Activated CD4-positive, alpha-beta T cell treated with anti-CD3 and anti-CD28 coated beads, Interleukin-2, amount 50 U/mL, for 24 hours (primary cell): ENCODE measurements around the gene BMP2.

ENCODE experiments used
- DNase-seq, 2 donors: peaks; one replicate each; pipeline ENCODE4 v3.0.0-alpha.2; 2020; ENCODE audit warnings: low read depth in 1 of 2, low spot score in 1 of 2

BMP2 gene

GRCh38 chr20:6767126-6767535 lies 355 bp upstream of the BMP2 start:
- no peak for DNase-seq

DNA sequence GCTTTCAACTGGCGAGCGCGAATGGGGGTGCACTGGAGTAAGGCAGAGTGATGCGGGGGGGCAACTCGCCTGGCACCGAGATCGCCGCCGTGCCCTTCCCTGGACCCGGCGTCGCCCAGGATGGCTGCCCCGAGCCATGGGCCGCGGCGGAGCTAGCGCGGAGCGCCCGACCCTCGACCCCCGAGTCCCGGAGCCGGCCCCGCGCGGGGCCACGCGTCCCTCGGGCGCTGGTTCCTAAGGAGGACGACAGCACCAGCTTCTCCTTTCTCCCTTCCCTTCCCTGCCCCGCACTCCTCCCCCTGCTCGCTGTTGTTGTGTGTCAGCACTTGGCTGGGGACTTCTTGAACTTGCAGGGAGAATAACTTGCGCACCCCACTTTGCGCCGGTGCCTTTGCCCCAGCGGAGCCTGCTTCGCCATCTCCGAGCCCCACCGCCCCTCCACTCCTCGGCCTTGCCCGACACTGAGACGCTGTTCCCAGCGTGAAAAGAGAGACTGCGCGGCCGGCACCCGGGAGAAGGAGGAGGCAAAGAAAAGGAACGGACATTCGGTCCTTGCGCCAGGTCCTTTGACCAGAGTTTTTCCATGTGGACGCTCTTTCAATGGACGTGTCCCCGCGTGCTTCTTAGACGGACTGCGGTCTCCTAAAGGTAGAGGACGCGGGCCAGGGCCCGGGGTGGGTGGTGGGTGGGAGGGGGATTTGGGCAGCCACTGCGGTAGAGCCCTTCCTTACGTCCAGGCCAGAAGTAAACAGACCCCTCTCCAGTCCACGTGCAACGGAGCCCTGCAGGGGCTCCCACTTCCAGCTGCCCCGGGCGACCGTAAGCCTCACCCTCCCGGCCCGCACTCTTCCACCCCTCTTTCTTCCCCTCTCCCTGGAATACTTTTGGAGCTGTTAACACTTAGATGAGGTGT lies 998 bp downstream of the BMP2 start:
- DNase-seq: no peak

GRCh38 chr20:6769903-6770785 lies 2.7 kb downstream of the BMP2 start:
- no peak for DNase-seq

GRCh38 chr20:6770786-6771100 lies 3.3 kb downstream of the BMP2 start:
- no peak for DNase-seq

GRCh38 chr20:6780433-6781190 lies 13.1 kb downstream of the BMP2 start:
- no peak for DNase-seq

GRCh38 chr20:6783752-6784151 lies 16.3 kb downstream of the BMP2 start:
- DNase-seq: no peak

- DNase-seq: no peak
Observed at GRCh38 chr20:6784210-6784631, 16.7 kb downstream of the BMP2 start.

GRCh38 chr20:6784767-6785166 lies 17.3 kb downstream of the BMP2 start:
- DNase-seq: no peak

DNA sequence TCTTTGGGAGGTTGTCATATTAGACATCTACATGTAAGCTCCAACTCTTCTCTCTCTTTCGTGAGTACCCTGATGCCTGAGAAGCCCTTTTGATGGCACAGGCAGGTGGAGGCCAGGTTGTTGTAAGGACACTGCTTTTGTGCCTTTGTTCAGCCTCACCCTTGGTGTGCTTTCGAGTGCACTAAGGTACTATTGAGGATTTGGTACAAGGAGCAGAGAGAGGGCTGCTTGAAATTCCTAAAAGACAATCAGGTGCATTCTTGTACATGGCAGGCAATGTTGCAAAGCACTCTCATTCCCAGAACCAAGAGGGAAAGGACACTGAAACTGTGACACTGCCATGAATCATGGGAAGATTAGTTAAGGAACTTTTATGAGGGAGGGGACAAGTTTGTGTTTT lies 19.1 kb downstream of the BMP2 start:
- no peak for DNase-seq

DNA sequence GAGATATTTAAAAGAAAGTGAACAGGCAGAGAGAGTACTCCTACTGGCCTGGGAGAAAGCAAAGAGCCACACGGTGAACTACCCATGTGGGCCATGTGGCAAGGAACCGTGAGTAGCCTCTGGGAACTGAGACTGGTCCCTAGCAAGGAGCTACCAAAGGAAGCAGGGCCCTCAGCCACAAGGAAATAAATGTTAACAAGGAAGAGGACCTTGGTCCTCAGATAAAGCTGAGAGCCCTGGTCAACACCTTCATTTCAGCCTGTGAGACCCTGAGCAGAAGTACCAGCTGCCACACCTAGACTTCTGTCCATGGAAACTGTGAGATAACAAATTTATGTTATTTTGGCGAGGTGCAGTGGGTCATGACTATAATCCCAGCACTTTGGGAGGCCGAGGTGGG lies 25.3 kb downstream of the BMP2 start:
- no peak for DNase-seq

DNA sequence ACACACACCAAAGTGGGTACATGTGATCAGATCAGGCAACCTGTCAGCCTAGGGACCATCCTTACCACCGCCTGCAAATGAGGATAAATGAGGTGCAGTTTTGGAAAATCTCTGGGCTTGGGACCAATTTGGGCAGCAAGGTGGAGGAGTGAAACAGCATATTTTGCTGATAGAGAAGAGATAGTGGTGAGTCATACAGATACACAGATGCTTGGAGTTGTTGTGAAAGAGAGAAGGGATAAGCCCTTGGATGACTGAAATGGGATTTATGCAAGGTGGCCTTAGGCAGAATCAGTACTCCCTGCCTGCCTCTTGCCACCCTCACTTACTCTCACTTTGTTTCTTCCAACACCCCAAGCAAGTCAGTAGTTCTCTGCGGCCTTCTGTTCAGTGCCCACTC lies 34.7 kb downstream of the BMP2 start:
- no peak for DNase-seq

DNA sequence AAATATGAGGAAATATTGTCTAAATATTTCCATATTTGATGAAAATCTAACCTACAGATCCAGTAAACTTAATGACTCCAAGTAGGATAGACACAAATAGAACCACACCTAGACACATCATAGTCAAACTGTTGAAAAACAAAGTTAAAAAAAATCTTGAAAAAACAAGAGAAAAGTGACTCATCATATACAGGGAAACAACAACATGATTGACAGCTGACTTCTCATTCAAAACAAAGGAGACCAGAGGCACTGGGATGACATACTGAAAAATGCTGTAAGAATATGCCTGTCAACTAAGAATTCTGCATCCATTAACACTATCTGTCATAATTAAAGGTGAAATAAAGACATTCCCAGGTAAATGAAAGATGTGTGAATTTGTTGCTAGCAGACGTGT lies 38.8 kb downstream of the BMP2 start:
- no peak for DNase-seq

GRCh38 chr20:6811262-6812035 lies 44.0 kb downstream of the BMP2 start:
- no peak for DNase-seq

DNA sequence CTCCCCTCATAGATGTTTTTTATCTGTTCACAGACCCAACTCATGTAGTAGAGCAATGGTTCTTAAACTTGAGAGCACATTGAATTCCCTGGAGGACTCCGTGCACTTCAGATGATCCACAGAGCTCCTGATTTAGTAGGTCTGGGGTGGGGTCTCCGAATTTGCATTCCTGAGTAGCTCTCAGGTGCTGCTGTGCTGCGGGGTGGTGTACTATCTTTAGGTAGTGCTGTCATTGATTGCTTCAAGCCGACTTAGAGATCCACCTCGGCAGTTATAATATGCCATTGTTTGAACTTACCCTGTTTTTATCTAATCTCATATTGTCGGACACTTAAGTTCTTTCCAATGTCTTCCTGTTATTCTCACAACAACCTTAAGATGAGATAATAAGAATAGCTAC lies 45.0 kb downstream of the BMP2 start:
- no peak for DNase-seq

GRCh38 chr20:6814945-6815344 lies 47.5 kb downstream of the BMP2 start:
- DNase-seq: no peak

DNA sequence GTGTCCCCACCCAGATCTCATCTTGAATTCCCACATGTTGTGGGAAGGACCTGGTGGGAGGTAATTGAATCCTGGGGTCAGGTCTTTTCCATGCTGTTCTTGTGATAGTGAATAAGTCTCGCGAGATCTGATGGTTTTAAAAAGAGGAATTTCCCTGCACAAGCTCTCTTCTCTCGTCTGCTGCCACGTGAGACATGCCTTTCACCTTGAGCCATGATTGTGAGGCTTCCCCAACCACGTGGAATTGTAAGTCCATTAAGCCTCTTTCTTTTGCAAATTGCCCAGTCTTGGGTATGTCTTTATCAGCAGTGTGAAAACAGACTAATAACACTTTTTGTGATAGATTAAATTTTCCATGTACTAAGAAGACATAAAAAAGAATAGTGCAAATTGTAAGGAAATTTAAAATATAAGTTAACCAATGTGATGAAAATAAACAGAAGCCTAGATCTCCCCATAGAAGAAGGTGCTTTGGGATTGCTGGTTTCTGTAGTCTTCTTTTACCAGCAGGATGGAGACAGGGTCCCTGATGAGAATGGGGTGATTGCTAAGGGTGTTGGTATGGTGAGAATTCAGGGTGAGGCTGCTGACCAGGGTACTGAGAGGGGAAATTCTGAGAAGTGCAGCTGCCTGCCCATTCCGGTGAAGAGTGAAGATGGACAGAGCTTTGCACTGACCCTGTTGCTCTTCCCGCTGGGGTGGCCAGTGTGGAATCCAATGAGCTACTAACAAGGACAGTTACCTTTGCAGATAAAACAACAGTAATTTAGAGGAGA lies 50.7 kb downstream of the BMP2 start:
- no peak for DNase-seq

DNA sequence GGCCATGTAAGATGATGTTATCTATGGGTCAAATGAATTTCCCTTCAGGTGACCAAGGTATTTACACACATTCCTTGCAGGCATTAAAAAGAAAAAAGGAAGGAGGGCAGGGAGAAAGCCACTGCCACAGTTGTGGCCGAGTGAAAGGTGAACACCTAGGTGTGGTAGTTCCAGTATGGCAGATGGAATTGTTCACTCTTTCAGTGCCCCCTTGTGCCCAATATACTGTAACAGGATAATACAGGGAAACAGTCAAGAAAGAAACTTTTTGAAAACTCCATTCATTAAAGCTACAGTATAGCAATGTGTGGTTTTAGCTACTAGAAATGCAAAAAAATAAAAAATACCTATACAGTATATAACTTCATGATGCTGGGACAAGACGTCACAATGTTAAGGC lies 52.1 kb downstream of the BMP2 start:
- DNase-seq: no peak

DNA sequence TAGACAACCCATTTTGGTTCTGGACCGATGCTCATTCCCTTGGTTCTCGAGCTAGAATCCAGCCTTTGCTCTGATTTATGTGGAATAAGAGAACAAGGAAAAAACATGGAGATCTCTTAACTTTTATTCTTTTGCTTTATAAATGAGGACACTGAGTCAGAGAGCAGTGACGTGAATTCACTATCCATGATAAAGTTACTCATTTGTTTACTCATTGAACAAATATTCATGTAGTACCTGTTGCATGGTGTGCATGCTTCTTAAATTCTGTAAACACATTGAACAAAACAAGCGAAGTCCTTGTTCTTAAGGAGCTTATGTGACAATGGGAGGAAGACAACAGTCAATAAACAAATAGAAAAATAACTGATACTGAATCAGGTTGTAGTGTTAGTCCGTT lies 56.9 kb downstream of the BMP2 start:
- DNase-seq: no peak

DNA sequence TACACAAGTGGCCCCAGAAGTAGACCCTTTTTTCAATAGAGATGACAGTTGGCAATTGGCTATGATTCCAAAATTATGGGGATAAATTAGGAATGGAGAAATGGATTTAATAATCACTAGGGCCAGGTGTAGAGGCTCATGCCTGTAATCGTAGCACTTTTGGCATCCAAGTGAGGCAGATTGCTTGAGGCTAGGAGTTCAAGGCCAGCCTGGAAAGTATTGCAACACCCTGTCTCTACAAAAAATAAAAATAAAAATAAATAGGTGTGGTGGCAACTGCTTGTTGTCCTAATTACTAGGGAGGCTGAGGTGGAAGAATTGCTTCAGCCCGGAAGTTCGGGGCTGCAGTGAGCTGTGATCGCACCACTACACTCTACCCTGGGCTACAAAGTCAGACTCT lies 60.0 kb downstream of the BMP2 start:
- no peak for DNase-seq

GRCh38 chr20:6828794-6829423 lies 61.4 kb downstream of the BMP2 start:
- DNase-seq: peak in 1 of 2 donors; percentile 2
